Measurements from ENCODE around the gene KCNK10. TPM values are rescaled to one million over a fixed set of nuclear protein-coding genes. Genes with fewer than 3 reads are reported as not detected.

KCNK10 gene
- total RNA-seq, 1 experiment from 2014 or later, result 2.9 TPM

DNA sequence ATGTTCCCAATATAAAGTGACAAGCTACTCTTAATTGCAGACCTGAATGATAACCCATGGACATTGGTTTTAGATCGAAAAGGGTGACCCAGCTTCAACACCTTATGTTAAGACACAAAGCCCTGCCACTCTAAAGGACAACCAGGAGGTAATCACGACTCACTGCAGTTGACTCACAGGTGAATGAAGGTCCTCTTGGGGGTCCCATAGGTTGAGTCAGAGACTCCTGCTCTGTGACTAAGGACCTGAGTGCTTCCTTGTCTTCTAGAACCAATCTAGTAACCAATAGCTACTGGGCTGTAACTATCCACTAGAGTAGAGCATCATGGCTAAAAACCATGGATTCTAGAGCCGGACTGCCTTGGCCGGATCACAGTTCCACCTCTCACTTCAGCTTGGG, 73.8 kb downstream of the KCNK10 start:
- H3K9me3 ChIP-seq, result no peaks in the 10 kb centered on the region
- no TSS peak for BruUV-seq (replicated peaks)
- no peaks in the 10 kb centered on the region for H3K27me3 Mint-ChIP-seq (ENCODE audit: insufficient read depth, unreplicated experiment)
- H3K4me1 ChIP-seq, result no peaks in the 10 kb centered on the region
- POLR2A ChIA-PET, result no interaction called here
- TF ChIP-seq, protein P1, sequence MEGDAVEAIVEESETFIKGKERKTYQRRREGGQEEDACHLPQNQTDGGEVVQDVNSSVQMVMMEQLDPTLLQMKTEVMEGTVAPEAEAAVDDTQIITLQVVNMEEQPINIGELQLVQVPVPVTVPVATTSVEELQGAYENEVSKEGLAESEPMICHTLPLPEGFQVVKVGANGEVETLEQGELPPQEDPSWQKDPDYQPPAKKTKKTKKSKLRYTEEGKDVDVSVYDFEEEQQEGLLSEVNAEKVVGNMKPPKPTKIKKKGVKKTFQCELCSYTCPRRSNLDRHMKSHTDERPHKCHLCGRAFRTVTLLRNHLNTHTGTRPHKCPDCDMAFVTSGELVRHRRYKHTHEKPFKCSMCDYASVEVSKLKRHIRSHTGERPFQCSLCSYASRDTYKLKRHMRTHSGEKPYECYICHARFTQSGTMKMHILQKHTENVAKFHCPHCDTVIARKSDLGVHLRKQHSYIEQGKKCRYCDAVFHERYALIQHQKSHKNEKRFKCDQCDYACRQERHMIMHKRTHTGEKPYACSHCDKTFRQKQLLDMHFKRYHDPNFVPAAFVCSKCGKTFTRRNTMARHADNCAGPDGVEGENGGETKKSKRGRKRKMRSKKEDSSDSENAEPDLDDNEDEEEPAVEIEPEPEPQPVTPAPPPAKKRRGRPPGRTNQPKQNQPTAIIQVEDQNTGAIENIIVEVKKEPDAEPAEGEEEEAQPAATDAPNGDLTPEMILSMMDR (IDR thresholded peaks at IDR 0.05; ENCODE audit: insufficient read depth in 1 of 2, low read depth in 1 of 2, low read length in 1 of 2, severe bottlenecking in 1 of 2, unreplicated experiment in 1 of 2), result no peak
- no peak overlapping the region for H3K4me3 Mint-ChIP-seq (ENCODE audit: unreplicated experiment)
- H3K9me3 Mint-ChIP-seq (ENCODE audit: unreplicated experiment), result no peaks in the 10 kb centered on the region
- no peaks in the 10 kb centered on the region for H3K36me3 ChIP-seq (ENCODE audit: control insufficient read depth, insufficient read depth, low read length)
- intact Hi-C loops (cut with micrococcal nuclease; ENCODE audit: unreplicated experiment), result no loop called here
- CTCF ChIA-PET, result no interaction called here
- no peaks in the 10 kb centered on the region for H3K4me1 Mint-ChIP-seq (ENCODE audit: low read depth, unreplicated experiment)
- H3K27me3 ChIP-seq (replicated peaks; ENCODE audit: control insufficient read depth, insufficient read depth, low read length), result no peaks in the 10 kb centered on the region
- H3K27ac Mint-ChIP-seq (ENCODE audit: unreplicated experiment), result no peak overlapping the region
- no peak for DNase-seq
- H3K4me3 ChIP-seq (ENCODE audit: low read depth, low read length), result no peak overlapping the region
- H3K36me3 Mint-ChIP-seq (ENCODE audit: insufficient read depth, unreplicated experiment), result no peaks in the 10 kb centered on the region

DNA sequence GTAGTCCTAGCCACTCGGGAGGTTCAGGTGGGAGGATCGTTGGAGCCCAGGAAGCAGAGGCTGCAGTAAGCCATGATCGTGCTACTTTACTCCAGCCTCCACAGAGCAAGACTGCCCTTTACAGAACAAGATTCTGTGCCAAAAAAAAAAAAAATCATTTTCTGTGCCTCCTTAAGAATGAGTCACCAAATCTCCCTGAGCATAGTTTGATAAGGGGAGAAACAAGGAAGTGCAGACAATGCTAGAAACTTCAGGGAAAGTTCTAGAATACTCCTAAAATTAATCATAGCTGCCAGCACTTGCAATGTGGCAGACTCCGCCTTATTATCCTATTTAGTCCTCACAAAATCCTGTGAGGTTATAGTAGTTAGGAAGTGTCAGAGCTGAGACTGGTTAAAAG, 74.5 kb downstream of the KCNK10 start:
- H3K36me3 Mint-ChIP-seq (ENCODE audit: insufficient read depth, unreplicated experiment), result no peaks in the 10 kb centered on the region
- no peak overlapping the region for H3K27ac Mint-ChIP-seq (ENCODE audit: unreplicated experiment)
- H3K9me3 Mint-ChIP-seq (ENCODE audit: unreplicated experiment), result no peaks in the 10 kb centered on the region
- no peak overlapping the region for H3K4me3 Mint-ChIP-seq (ENCODE audit: unreplicated experiment)
- intact Hi-C loops (cut with micrococcal nuclease; ENCODE audit: unreplicated experiment), result no loop called here
- no TSS peak for BruUV-seq (replicated peaks)
- Histone ChIP-seq H3K9me3 (no peaks in the 10 kb centered on the region), H3K27me3 (replicated peaks; ENCODE audit: control insufficient read depth, insufficient read depth, low read length) (no peaks in the 10 kb centered on the region), H3K4me1 (no peaks in the 10 kb centered on the region), H3K4me3 (ENCODE audit: low read depth, low read length) (no peak overlapping the region), H3K36me3 (ENCODE audit: control insufficient read depth, insufficient read depth, low read length) (no peaks in the 10 kb centered on the region)
- TF ChIP-seq, protein P1 (IDR thresholded peaks at IDR 0.05; ENCODE audit: insufficient read depth in 1 of 2, low read depth in 1 of 2, low read length in 1 of 2, severe bottlenecking in 1 of 2, unreplicated experiment in 1 of 2), result no peak
- H3K4me1 Mint-ChIP-seq (ENCODE audit: low read depth, unreplicated experiment), result no peaks in the 10 kb centered on the region
- H3K27me3 Mint-ChIP-seq (ENCODE audit: insufficient read depth, unreplicated experiment), result no peaks in the 10 kb centered on the region
- DNase-seq, result no peak
- CTCF ChIA-PET, result no interaction called here
- POLR2A ChIA-PET, result no interaction called here

DNA sequence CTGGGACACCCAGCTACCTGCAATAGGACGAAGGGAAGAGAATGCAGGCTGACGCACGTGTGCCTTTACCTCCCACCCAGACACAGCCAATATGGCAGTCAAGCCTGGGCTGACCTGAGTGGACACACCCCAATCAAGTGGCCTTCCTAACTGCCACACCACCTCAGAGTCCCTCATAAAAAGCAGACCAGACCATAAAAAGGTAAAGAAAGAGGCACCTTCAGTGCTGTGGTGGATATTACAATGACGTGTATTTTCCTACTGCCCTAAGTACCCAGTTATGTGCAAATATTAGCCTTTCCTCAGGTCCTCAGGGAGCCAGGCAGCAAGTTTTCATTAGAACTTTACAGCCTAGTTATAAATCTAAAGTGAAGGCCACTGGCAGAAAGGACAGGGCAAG, 75.8 kb downstream of the KCNK10 start:
- H3K27me3 Mint-ChIP-seq (ENCODE audit: insufficient read depth, unreplicated experiment), result no peaks in the 10 kb centered on the region
- no peaks in the 10 kb centered on the region for H3K9me3 ChIP-seq
- H3K4me1 ChIP-seq, result no peaks in the 10 kb centered on the region
- H3K4me3 ChIP-seq (ENCODE audit: low read depth, low read length), result no peak overlapping the region
- no peaks in the 10 kb centered on the region for H3K36me3 ChIP-seq (ENCODE audit: control insufficient read depth, insufficient read depth, low read length)
- intact Hi-C loops (cut with micrococcal nuclease; ENCODE audit: unreplicated experiment), result no loop called here
- H3K36me3 Mint-ChIP-seq (ENCODE audit: insufficient read depth, unreplicated experiment), result no peaks in the 10 kb centered on the region
- no peaks in the 10 kb centered on the region for H3K4me1 Mint-ChIP-seq (ENCODE audit: low read depth, unreplicated experiment)
- TF ChIP-seq, protein P1 (IDR thresholded peaks at IDR 0.05; ENCODE audit: insufficient read depth in 1 of 2, low read depth in 1 of 2, low read length in 1 of 2, severe bottlenecking in 1 of 2, unreplicated experiment in 1 of 2), result no peak
- ChIA-PET POLR2A (no interaction called here), CTCF (no interaction called here)
- no peak overlapping the region for H3K27ac Mint-ChIP-seq (ENCODE audit: unreplicated experiment)
- BruUV-seq (replicated peaks), result no TSS peak
- no peak for DNase-seq
- H3K4me3 Mint-ChIP-seq (ENCODE audit: unreplicated experiment), result no peak overlapping the region
- no peaks in the 10 kb centered on the region for H3K9me3 Mint-ChIP-seq (ENCODE audit: unreplicated experiment)
- H3K27me3 ChIP-seq (replicated peaks; ENCODE audit: control insufficient read depth, insufficient read depth, low read length), result no peaks in the 10 kb centered on the region

Data from Caco-2 (cell line).